Keratinocyte (primary cell): ENCODE results near the gene COPG1. TPM values are rescaled to one million over a fixed set of nuclear protein-coding genes. Genes with fewer than 3 reads are reported as not detected.

Experiments
- DNase-seq: peaks from one replicate; pipeline ENCODE4 v3.0.0-alpha.2; 2011; ENCODE audit warnings: low read depth, missing footprints, low spot score
- FAIRE-seq: peaks from 2 replicates; lab custom pipeline; 2011; peaks lifted over from hg19 to GRCh38; lab: Jason Lieb, UNC
- H2AFZ ChIP-seq: 2 replicates; pipeline ENCODE4 v1.6.0; 2012; ENCODE audit warnings: low read length, control low read depth, inconsistent platforms; ENCODE audit not compliant: control insufficient read depth
- H3K27ac ChIP-seq: 2 replicates; pipeline ENCODE4 v1.5.1; 2011; ENCODE audit warnings: low read length; ENCODE audit not compliant: control insufficient read depth, insufficient read depth
- H3K27me3 ChIP-seq: 3 replicates; pipeline ENCODE4 v1.6.0; 2011; ENCODE audit warnings: low read length; ENCODE audit not compliant: control insufficient read depth, insufficient read depth; ENCODE audit errors: extremely low read depth
- H3K36me3 ChIP-seq, 2 experiments: 2 replicates in 1 of 2; 3 replicates in 1 of 2; pipeline ENCODE4 v1.5.1; 2011; ENCODE audit warnings: low read length in 2 of 2, mild to moderate bottlenecking in 1 of 2; ENCODE audit not compliant: control insufficient read depth in 2 of 2, insufficient read depth in 2 of 2; ENCODE audit errors: extremely low read depth in 1 of 2
- H3K4me1 ChIP-seq: 3 replicates; pipeline ENCODE4 v1.5.1; 2011; ENCODE audit warnings: low read length; ENCODE audit not compliant: control insufficient read depth, insufficient read depth; ENCODE audit errors: extremely low read depth
- H3K4me2 ChIP-seq: 3 replicates; pipeline ENCODE4 v1.6.0; 2011; ENCODE audit warnings: low read depth, low read length; ENCODE audit not compliant: control insufficient read depth, insufficient read depth; ENCODE audit errors: extremely low read depth
- H3K4me3 ChIP-seq, 3 experiments: fragments of 200-600 bp in 1 of 3; sonication (generic) in 1 of 3; 2 replicates in 2 of 3; 3 replicates in 1 of 3; pipeline ENCODE4 v1.5.1; 2011 to 2016; ENCODE audit warnings: low read length in 3 of 3, mild to moderate bottlenecking in 3 of 3, control low read depth in 2 of 3, inconsistent platforms in 1 of 3, low read depth in 1 of 3, mixed read lengths in 1 of 3, mixed run types in 1 of 3, moderate library complexity in 1 of 3; ENCODE audit not compliant: control insufficient read depth in 2 of 3, insufficient read depth in 2 of 3; ENCODE audit errors: extremely low read depth in 1 of 3
- H3K79me2 ChIP-seq: 2 replicates; pipeline ENCODE4 v1.6.0; 2012; ENCODE audit warnings: low read length; ENCODE audit not compliant: control insufficient read depth, insufficient read depth
- H3K9ac ChIP-seq: 3 replicates; pipeline ENCODE4 v1.6.0; 2011; ENCODE audit warnings: low read length; ENCODE audit not compliant: control insufficient read depth, insufficient read depth; ENCODE audit errors: extremely low read depth
- H3K9me1 ChIP-seq: 3 replicates; pipeline ENCODE4 v1.6.0; 2011; ENCODE audit warnings: low read length; ENCODE audit not compliant: control insufficient read depth, insufficient read depth; ENCODE audit errors: extremely low read depth
- H3K9me3 ChIP-seq: 2 replicates; pipeline ENCODE4 v1.5.1; 2012; ENCODE audit warnings: low read depth, low read length; ENCODE audit not compliant: control insufficient read depth
- H4K20me1 ChIP-seq: 3 replicates; pipeline ENCODE4 v1.6.0; 2011; ENCODE audit warnings: low read length; ENCODE audit not compliant: control insufficient read depth, insufficient read depth; ENCODE audit errors: extremely low read depth
- EZH2 ChIP-seq: IDR thresholded peaks from one replicate; pipeline ENCODE4 v1.6.1; 2012; ENCODE audit warnings: inconsistent platforms, mild to moderate bottlenecking, low read length, moderate library complexity
- dilution Hi-C: fragments of 300-500 bp; cut with MboI; formaldehyde crosslinking; loops from one replicate; pipeline ENCODE4 v1.7.0; 2020; ENCODE audit warnings: low sequenced_read_pairs; ENCODE audit not compliant: extremely low pct_ligation_motif_present
- polyA plus RNA-seq, 5 experiments: library from polyadenylated mRNA; depleted of rRNA in 3 of 5; stranded (reverse) in 3 of 5; stranded (forward) in 1 of 5; unstranded in 1 of 5; fragments of >200 nt; gene quantifications; 1 replicate in 1 of 5; 2 replicates in 3 of 5; 3 replicates in 1 of 5; pipeline versions ENCODE4 v1.2.1 to v1.2.3, GENCODE V29; 2011 to 2012; ENCODE audit warnings: missing spikeins in 2 of 5, low read depth in 1 of 5, low replicate concordance in 1 of 5
- TF ChIP-seq, protein P1 (sequence below), 3 experiments: IDR thresholded peaks in 1 of 3; conservative IDR thresholded peaks in 1 of 3; optimal IDR thresholded peaks in 1 of 3; 2 replicates in 2 of 3; 3 replicates in 1 of 3; pipeline versions ENCODE3 to v1.5.1; 2011; ENCODE audit warnings: low read length in 3 of 3, mild to moderate bottlenecking in 3 of 3, moderate library complexity in 2 of 3, control low read depth in 1 of 3, inconsistent platforms in 1 of 3; ENCODE audit not compliant: insufficient read depth in 2 of 3; ENCODE audit errors: extremely low read depth in 1 of 3

COPG1 gene
- polyA plus RNA-seq, 1 donor (not counting 4 experiments of a cell fraction or from before 2014, with no cell fraction given), result 65.5 TPM

DNA sequence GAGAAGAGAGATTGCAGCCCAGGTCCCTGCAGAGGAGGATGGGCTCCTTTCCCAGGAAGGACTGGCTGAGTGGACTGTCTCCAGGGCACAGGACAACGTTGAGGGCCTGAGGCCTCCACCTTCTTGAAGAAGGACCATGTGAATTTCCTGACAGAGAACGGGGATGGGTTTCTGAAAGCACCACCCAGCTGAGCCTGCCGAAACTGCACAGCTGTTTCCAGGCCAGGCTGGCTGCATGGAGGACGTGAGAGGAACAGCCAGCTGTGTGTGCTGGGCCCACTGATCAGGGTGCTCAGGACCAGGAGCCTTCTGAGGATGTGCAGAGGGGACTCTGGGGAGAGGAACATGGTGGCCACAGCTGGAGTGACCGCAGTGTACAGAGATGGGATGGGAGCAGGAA, 68.4 kb downstream of the COPG1 start:
- Histone ChIP-seq H3K9ac (no peak overlapping the region), H3K9me3 (no peaks in the 10 kb centered on the region), H3K4me1 (peaks cover 8% of the 10 kb centered on the region), H3K27me3 (no peaks in the 10 kb centered on the region), H3K79me2 (no peaks in the 10 kb centered on the region), H3K4me3 (no peak overlapping the region), H3K4me2 (no peak overlapping the region), H3K36me3 (no peaks in the 10 kb centered on the region), H3K27ac (no peak overlapping the region), H4K20me1 (no peaks in the 10 kb centered on the region), H2AFZ (no peak overlapping the region), H3K9me1 (no peaks in the 10 kb centered on the region)
- no peak for DNase-seq
- TF ChIP-seq, protein P1, sequence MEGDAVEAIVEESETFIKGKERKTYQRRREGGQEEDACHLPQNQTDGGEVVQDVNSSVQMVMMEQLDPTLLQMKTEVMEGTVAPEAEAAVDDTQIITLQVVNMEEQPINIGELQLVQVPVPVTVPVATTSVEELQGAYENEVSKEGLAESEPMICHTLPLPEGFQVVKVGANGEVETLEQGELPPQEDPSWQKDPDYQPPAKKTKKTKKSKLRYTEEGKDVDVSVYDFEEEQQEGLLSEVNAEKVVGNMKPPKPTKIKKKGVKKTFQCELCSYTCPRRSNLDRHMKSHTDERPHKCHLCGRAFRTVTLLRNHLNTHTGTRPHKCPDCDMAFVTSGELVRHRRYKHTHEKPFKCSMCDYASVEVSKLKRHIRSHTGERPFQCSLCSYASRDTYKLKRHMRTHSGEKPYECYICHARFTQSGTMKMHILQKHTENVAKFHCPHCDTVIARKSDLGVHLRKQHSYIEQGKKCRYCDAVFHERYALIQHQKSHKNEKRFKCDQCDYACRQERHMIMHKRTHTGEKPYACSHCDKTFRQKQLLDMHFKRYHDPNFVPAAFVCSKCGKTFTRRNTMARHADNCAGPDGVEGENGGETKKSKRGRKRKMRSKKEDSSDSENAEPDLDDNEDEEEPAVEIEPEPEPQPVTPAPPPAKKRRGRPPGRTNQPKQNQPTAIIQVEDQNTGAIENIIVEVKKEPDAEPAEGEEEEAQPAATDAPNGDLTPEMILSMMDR (optimal IDR thresholded peaks at IDR 0.05 in 1 of 3, IDR thresholded peaks at IDR 0.05 in 1 of 3, conservative IDR thresholded peaks at IDR 0.05 in 1 of 3; ENCODE audit: extremely low read depth in 1 of 3, insufficient read depth in 2 of 3, low read length in 3 of 3), result no peak
- TF ChIP-seq EZH2, result no peak
- no peak for FAIRE-seq
- dilution Hi-C loops, result no loop called here

DNA sequence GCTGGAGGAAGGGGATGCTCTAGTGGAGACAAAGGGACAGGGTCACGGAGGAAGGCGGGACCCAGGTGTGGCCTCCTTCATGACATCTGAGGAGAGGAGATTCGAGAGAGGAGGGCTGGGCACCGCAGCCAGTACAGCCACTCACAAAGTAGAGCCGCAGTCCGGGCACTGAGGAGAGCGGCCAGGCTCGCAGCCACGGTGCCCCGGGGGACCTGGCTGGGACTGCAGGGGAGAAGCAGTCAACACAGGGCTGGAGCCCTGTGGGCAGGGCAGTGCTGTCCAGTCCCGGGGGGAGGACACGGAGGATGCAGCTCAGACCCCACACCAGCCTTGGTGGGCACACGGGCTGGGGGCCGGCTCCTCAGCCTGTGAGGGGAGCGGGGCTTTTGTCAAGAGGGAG, 69.5 kb downstream of the COPG1 start:
- Histone ChIP-seq H3K4me2 (no peak overlapping the region), H3K9me1 (no peaks in the 10 kb centered on the region), H3K4me1 (peaks cover 8% of the 10 kb centered on the region), H3K27ac (no peak overlapping the region), H3K36me3 (no peaks in the 10 kb centered on the region), H3K79me2 (no peaks in the 10 kb centered on the region), H3K9ac (no peak overlapping the region), H2AFZ (no peak overlapping the region), H3K4me3 (no peak overlapping the region), H3K9me3 (no peaks in the 10 kb centered on the region), H3K27me3 (no peaks in the 10 kb centered on the region), H4K20me1 (no peaks in the 10 kb centered on the region)
- no peak for TF ChIP-seq EZH2
- TF ChIP-seq, protein P1 (optimal IDR thresholded peaks at IDR 0.05 in 1 of 3, IDR thresholded peaks at IDR 0.05 in 1 of 3, conservative IDR thresholded peaks at IDR 0.05 in 1 of 3; ENCODE audit: extremely low read depth in 1 of 3, insufficient read depth in 2 of 3, low read length in 3 of 3), result no peak
- DNase-seq, result no peak
- no peak for FAIRE-seq
- dilution Hi-C loops, result no loop called here
